Cardiac muscle cell (in vitro differentiated cells and primary cell): ENCODE measurements around the gene CDH7. TPM values are rescaled to one million over a fixed set of nuclear protein-coding genes. Genes with fewer than 3 reads are reported as not detected.

Experiments
- DNase-seq, 2 donors: peaks; one replicate each; pipeline versions ENCODE4 v3.0.0 to v3.0.0-alpha.2; 2010 to 2017; ENCODE audit warnings: low read depth in 1 of 2, low spot score in 1 of 2
- H3K27ac ChIP-seq: fragments of 200-600 bp; sonication (generic); 2 replicates; pipeline ENCODE4 v1.5.1; 2016
- H3K27me3 ChIP-seq: fragments of 200-600 bp; sonication (generic); 2 replicates; pipeline ENCODE4 v1.6.0; 2016; ENCODE audit warnings: control low read depth
- H3K36me3 ChIP-seq: fragments of 200-600 bp; sonication (generic); 2 replicates; pipeline ENCODE4 v1.5.1; 2016; ENCODE audit warnings: control low read depth
- H3K4me1 ChIP-seq: fragments of 200-600 bp; sonication (generic); 2 replicates; pipeline ENCODE4 v1.8.1; 2017; ENCODE audit warnings: low read depth, mild to moderate bottlenecking, mixed run types
- H3K4me3 ChIP-seq: fragments of 200-600 bp; sonication (generic); 2 replicates; pipeline ENCODE4 v1.5.1; 2016; ENCODE audit warnings: mild to moderate bottlenecking
- H3K9me3 ChIP-seq: fragments of 200-600 bp; sonication (generic); 2 replicates; pipeline ENCODE4 v1.5.1; 2017; ENCODE audit warnings: low read depth, mild to moderate bottlenecking, control low read depth
- CTCF ChIP-seq: IDR thresholded peaks from 2 replicates; pipeline ENCODE4 v1.5.1; 2012; ENCODE audit warnings: low read depth, mild to moderate bottlenecking, low read length
- polyA plus RNA-seq: library from polyadenylated mRNA; unstranded; fragments of >200 nt; fragmentation: Nextera tagmentation; extraction: Ambion mirVana; gene quantifications from 2 replicates; pipeline ENCODE4 v1.2.1, GENCODE V29; 2016
- total RNA-seq: library from RNA; depleted of rRNA; stranded (reverse); fragments of >200 nt; gene quantifications from 2 replicates; pipeline ENCODE4 v1.2.3, GENCODE V29; 2016

CDH7 gene
- total and polyA plus RNA-seq, 2 experiments from 2014 or later, result 0.01 to 0.74 TPM

- Histone ChIP-seq H3K4me1 (no peaks in the 10 kb centered on the region), H3K27ac (no peak overlapping the region)
- DNase-seq, result no peak
Observed at GRCh38 chr18:65817178-65817577, 66.4 kb downstream of the CDH7 start.

GRCh38 chr18:65821911-65822310 is 71.1 kb downstream of the CDH7 start:
- Histone ChIP-seq H3K27ac (no peak overlapping the region), H3K9me3 (no peaks in the 10 kb centered on the region), H3K27me3 (no peaks in the 10 kb centered on the region), H3K36me3 (no peaks in the 10 kb centered on the region), H3K4me1 (no peaks in the 10 kb centered on the region), H3K4me3 (no peak overlapping the region)
- no peak for DNase-seq
- no peak for TF ChIP-seq CTCF

More at GRCh38 chr18:65817178-65817577, 66.4 kb downstream of the CDH7 start:
- Histone ChIP-seq H3K4me3 (no peak overlapping the region), H3K9me3 (no peaks in the 10 kb centered on the region), H3K36me3 (no peaks in the 10 kb centered on the region), H3K27me3 (no peaks in the 10 kb centered on the region)
- TF ChIP-seq CTCF, result no peak

GRCh38 chr18:65822826-65823225 is 72.0 kb downstream of the CDH7 start:
- no peak for TF ChIP-seq CTCF
- no peaks in the 10 kb centered on the region for H3K9me3 ChIP-seq
- H3K27me3 ChIP-seq, result no peaks in the 10 kb centered on the region
- H3K4me1 ChIP-seq, result no peaks in the 10 kb centered on the region
- no peak for DNase-seq
- no peak overlapping the region for H3K27ac ChIP-seq
- no peak overlapping the region for H3K4me3 ChIP-seq
- no peaks in the 10 kb centered on the region for H3K36me3 ChIP-seq

GRCh38 chr18:65827444-65827843 is 76.6 kb downstream of the CDH7 start:
- TF ChIP-seq CTCF, result no peak
- DNase-seq, result no peak
- H3K27me3 ChIP-seq, result no peaks in the 10 kb centered on the region
- H3K9me3 ChIP-seq, result no peaks in the 10 kb centered on the region
- no peaks in the 10 kb centered on the region for H3K36me3 ChIP-seq
- no peak overlapping the region for H3K4me3 ChIP-seq
- H3K4me1 ChIP-seq, result no peaks in the 10 kb centered on the region
- no peak overlapping the region for H3K27ac ChIP-seq

- Histone ChIP-seq H3K4me3 (no peak overlapping the region), H3K27ac (no peak overlapping the region), H3K4me1 (no peaks in the 10 kb centered on the region), H3K27me3 (no peaks in the 10 kb centered on the region), H3K9me3 (no peaks in the 10 kb centered on the region), H3K36me3 (no peaks in the 10 kb centered on the region)
- no peak for TF ChIP-seq CTCF
- no peak for DNase-seq
Observed at GRCh38 chr18:65835881-65836280, 85.1 kb downstream of the CDH7 start.

- no peak overlapping the region for H3K4me3 ChIP-seq
- no peaks in the 10 kb centered on the region for H3K9me3 ChIP-seq
- no peaks in the 10 kb centered on the region for H3K27me3 ChIP-seq
- no peak for TF ChIP-seq CTCF
- DNase-seq, result no peak
- H3K4me1 ChIP-seq, result no peaks in the 10 kb centered on the region
- H3K27ac ChIP-seq, result no peak overlapping the region
- H3K36me3 ChIP-seq, result no peaks in the 10 kb centered on the region
Observed at GRCh38 chr18:65846107-65846506, 95.3 kb downstream of the CDH7 start.
